ENCODE data around the gene STK36.

Gene STK36

DNA sequence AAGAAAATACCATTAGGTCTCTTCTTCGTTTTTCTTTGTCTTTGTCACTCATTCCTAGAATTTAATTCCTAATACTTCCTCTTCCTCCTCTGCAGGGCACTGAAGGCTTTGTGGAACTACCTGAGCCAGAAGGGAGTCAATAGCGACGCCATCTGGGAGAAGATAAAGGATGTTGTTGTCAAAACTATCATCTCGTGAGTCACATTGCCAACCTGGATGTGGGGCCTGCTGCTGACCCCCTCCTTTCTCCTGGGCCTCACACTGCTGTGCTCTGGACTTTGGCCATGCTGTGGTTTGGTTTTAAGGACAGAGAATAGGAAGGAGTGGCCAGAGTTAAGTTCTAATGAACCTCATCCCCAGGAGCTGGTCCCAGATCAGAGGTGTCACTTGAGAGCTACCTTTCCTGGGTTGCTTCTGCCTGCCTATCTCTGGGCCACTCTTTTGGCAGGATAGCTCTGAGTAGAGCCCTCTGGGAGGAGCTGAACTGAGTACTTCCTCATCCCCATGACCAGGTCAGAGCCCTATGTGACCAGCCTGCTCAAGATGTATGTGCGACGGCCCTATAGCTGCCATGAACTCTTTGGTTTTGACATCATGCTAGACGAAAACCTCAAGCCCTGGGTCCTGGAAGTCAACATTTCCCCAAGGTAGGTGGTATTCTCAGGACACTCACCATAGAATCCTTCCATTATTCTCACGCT lies 77.0 kb downstream of the STK36 start:
- DNase-seq (ENCODE audit: low read depth): no peak
